Suprapubic skin (tissue), 4 donors: ENCODE data around the gene MTURN.

Experiments
- POLR2A ChIP-seq, 2 donors: fragments of 450-650 bp; IDR thresholded peaks; one replicate each; pipeline ENCODE4 v1.6.1; 2017; ENCODE audit warnings: antibody characterized with exemption in 2 of 2, mild to moderate bottlenecking in 2 of 2, moderate library complexity in 2 of 2
- POLR2AphosphoS5 ChIP-seq, 3 donors: sonication (generic); formaldehyde crosslinking; IDR thresholded peaks; one replicate each; pipeline ENCODE4 v1.6.1; 2017; ENCODE audit warnings: antibody characterized with exemption in 3 of 3

GRCh38 chr7:30090111-30090510 lies 44.7 kb upstream of the MTURN start:
- TF ChIP-seq POLR2AphosphoS5 (IDR thresholded peaks at IDR 0.05), result no peak
- TF ChIP-seq POLR2A (IDR thresholded peaks at IDR 0.05), result no peak
